Peyer's patch (tissue), 4 donors: ENCODE results near the gene HTRA3. TPM values are rescaled to one million over a fixed set of nuclear protein-coding genes. Genes with fewer than 3 reads are reported as not detected.

Experiments used
- DNase-seq, 3 donors: peaks; one replicate each; pipeline ENCODE4 v3.0.0-alpha.2; 2017 to 2019
- H3K27ac ChIP-seq, 4 donors: fragments of 200-600 bp; sonication (generic); one replicate each; pipeline ENCODE4 v1.5.1; 2016 to 2019
- H3K27me3 ChIP-seq, 2 donors: fragments of 200-600 bp; sonication (generic); one replicate each; pipeline ENCODE4 v1.5.1; 2019
- H3K36me3 ChIP-seq, 3 donors: fragments of 200-600 bp; sonication (generic); one replicate each; pipeline ENCODE4 v1.5.1; 2016 to 2019
- H3K4me1 ChIP-seq, 4 donors: fragments of 200-600 bp; sonication (generic); one replicate each; pipeline ENCODE4 v1.5.1; 2016 to 2019
- H3K4me3 ChIP-seq, 4 donors: fragments of 200-600 bp; sonication (generic); 1 replicate in 3 of 4; 2 replicates in 1 of 4; pipeline ENCODE4 v1.5.1; 2016 to 2019; ENCODE audit warnings: mild to moderate bottlenecking in 1 of 4
- H3K9me3 ChIP-seq, 4 donors: fragments of 200-600 bp; sonication (generic); one replicate each; pipeline ENCODE4 v1.5.1; 2016 to 2019; ENCODE audit warnings: mild to moderate bottlenecking in 1 of 4
- CTCF ChIP-seq, 6 experiments: fragments of 450-650 bp in 4 of 6; fragments of 200-600 bp in 2 of 6; sonication (generic) in 1 of 6; IDR thresholded peaks; one replicate each; pipeline ENCODE4 v1.5.1; 2017 to 2019; ENCODE audit warnings: antibody characterized with exemption in 6 of 6, mild to moderate bottlenecking in 3 of 6, moderate library complexity in 1 of 6
- POLR2A ChIP-seq, 2 donors: fragments of 450-650 bp; IDR thresholded peaks; one replicate each; pipeline ENCODE4 v1.5.1; 2017; ENCODE audit warnings: antibody characterized with exemption in 2 of 2, mild to moderate bottlenecking in 2 of 2, moderate library complexity in 2 of 2
- total RNA-seq, 4 donors: library from RNA; depleted of rRNA; stranded (reverse); fragments of >200 nt; gene quantifications; one replicate each; pipeline ENCODE4 v1.1.0, GENCODE V29; 2016

The HTRA3 gene
- total RNA-seq, 4 donors from 2014 or later = 3.3 to 43.7 (median 7.9) TPM

GRCh38 chr4:8268211-8268610, 1.3 kb upstream of the HTRA3 start:
- TF ChIP-seq POLR2A (IDR thresholded peaks at IDR 0.05) = no peak
- TF ChIP-seq CTCF (IDR thresholded peaks at IDR 0.05) = no peak
- DNase-seq = no peak
- Histone ChIP-seq H3K9me3 (no peaks in the 10 kb centered on the region), H3K36me3 (no peaks in the 10 kb centered on the region), H3K27ac (no peak overlapping the region), H3K4me3 (no peak overlapping the region), H3K4me1 (peaks cover 0 to 18% (median 0%) of the 10 kb centered on the region in 4 donors), H3K27me3 (no peaks in the 10 kb centered on the region)

GRCh38 chr4:8268901-8269534, 536 bp upstream of the HTRA3 start:
- TF ChIP-seq CTCF (IDR thresholded peaks at IDR 0.05) (no peak), POLR2A (IDR thresholded peaks at IDR 0.05) (no peak)
- Histone ChIP-seq H3K27me3 (no peaks in the 10 kb centered on the region), H3K36me3 (no peaks in the 10 kb centered on the region), H3K9me3 (no peaks in the 10 kb centered on the region), H3K27ac (peak overlapping the region in 3 of 4 donors; percentile 52 to 62 (median 56)), H3K4me1 (peaks cover 0 to 18% (median 0%) of the 10 kb centered on the region in 4 donors), H3K4me3 (peak overlapping the region in 2 of 4 donors; percentile 34 to 49)
- no peak for DNase-seq

- no peaks in the 10 kb centered on the region for H3K27me3 ChIP-seq
- peak overlapping the region; percentile 27 to 49 (median 40) for H3K4me3 ChIP-seq
- peak overlapping the region in 3 of 4 donors; percentile 52 to 62 (median 56) for H3K27ac ChIP-seq
- no peaks in the 10 kb centered on the region for H3K36me3 ChIP-seq
- peaks cover 0 to 21% (median 0%) of the 10 kb centered on the region in 4 donors for H3K4me1 ChIP-seq
- no peak for DNase-seq
- no peak for TF ChIP-seq POLR2A (IDR thresholded peaks at IDR 0.05)
- no peak for TF ChIP-seq CTCF (IDR thresholded peaks at IDR 0.05)
- no peaks in the 10 kb centered on the region for H3K9me3 ChIP-seq
Measured at GRCh38 chr4:8270418-8270771, 841 bp downstream of the HTRA3 start.

- DNase-seq = no peak
- Histone ChIP-seq H3K4me1 (peaks cover 0 to 25% (median 0%) of the 10 kb centered on the region in 4 donors), H3K27me3 (no peaks in the 10 kb centered on the region), H3K36me3 (no peaks in the 10 kb centered on the region), H3K4me3 (peak overlapping the region in 3 of 4 donors; percentile 27 to 49 (median 47)), H3K9me3 (no peaks in the 10 kb centered on the region), H3K27ac (peak overlapping the region in 2 of 4 donors; percentile 10 to 56)
- TF ChIP-seq POLR2A (IDR thresholded peaks at IDR 0.05) (no peak), CTCF (IDR thresholded peaks at IDR 0.05) (no peak)
Measured at GRCh38 chr4:8270912-8271815, 1.6 kb downstream of the HTRA3 start.

- Histone ChIP-seq H3K27me3 (no peaks in the 10 kb centered on the region), H3K4me3 (peak overlapping the region in 1 of 4 donors; percentile 14), H3K9me3 (no peaks in the 10 kb centered on the region), H3K36me3 (no peaks in the 10 kb centered on the region), H3K27ac (peak overlapping the region in 1 of 4 donors; percentile 35), H3K4me1 (peaks cover 0 to 25% (median 0%) of the 10 kb centered on the region in 4 donors)
- TF ChIP-seq CTCF (IDR thresholded peaks at IDR 0.05) (no peak), POLR2A (IDR thresholded peaks at IDR 0.05) (no peak)
- no peak for DNase-seq
Measured at GRCh38 chr4:8271821-8272220, 2.3 kb downstream of the HTRA3 start.
